Esophagus squamous epithelium (tissue), 4 donors: Measurements from ENCODE around the gene TTBK2.

ENCODE experiments used
- CTCF ChIP-seq, 6 experiments: fragments of 450-650 bp in 4 of 6; fragments of 200-600 bp in 2 of 6; sonication (generic) in 2 of 6; IDR thresholded peaks; one replicate each; pipeline ENCODE4 v1.5.1; 2016 to 2019; ENCODE audit warnings: antibody characterized with exemption in 6 of 6, mild to moderate bottlenecking in 4 of 6, moderate library complexity in 4 of 6
- POLR2A ChIP-seq, 4 donors: fragments of 450-650 bp; IDR thresholded peaks; one replicate each; pipeline ENCODE4 v1.6.1; 2017; ENCODE audit warnings: antibody characterized with exemption in 4 of 4, mild to moderate bottlenecking in 4 of 4, moderate library complexity in 3 of 4

GRCh38 chr15:42955518-42955917 is 34.9 kb upstream of the TTBK2 start:
- no peak for TF ChIP-seq CTCF (IDR thresholded peaks at IDR 0.05)
- no peak for TF ChIP-seq POLR2A (IDR thresholded peaks at IDR 0.05)
